Trophoblast cell (in vitro differentiated cells and primary cell): Measurements from ENCODE around the gene TXLNA.

Source experiments
- DNase-seq, 2 donors: peaks; one replicate each; pipeline ENCODE4 v3.0.0-alpha.2; 2016
- H2AFZ ChIP-seq: 2 replicates; pipeline ENCODE4 v1.6.1; 2013; ENCODE audit warnings: low read length, moderate library complexity, mild to moderate bottlenecking; ENCODE audit not compliant: insufficient read depth, poor library complexity
- H2AK5ac ChIP-seq: 2 replicates; pipeline ENCODE4 v1.6.1; 2013; ENCODE audit warnings: mild to moderate bottlenecking, low read length
- H2BK120ac ChIP-seq: 2 replicates; pipeline ENCODE4 v1.6.1; 2013; ENCODE audit warnings: low read length, mild to moderate bottlenecking, moderate library complexity; ENCODE audit not compliant: insufficient read depth, poor library complexity
- H2BK12ac ChIP-seq: 2 replicates; pipeline ENCODE4 v1.6.1; 2013; ENCODE audit warnings: mild to moderate bottlenecking, low read length, moderate library complexity
- H2BK5ac ChIP-seq: 2 replicates; pipeline ENCODE4 v1.6.1; 2013; ENCODE audit warnings: low read length, low read depth, moderate library complexity, mild to moderate bottlenecking; ENCODE audit not compliant: poor library complexity
- H3K14ac ChIP-seq: 2 replicates; pipeline ENCODE4 v1.6.1; 2013; ENCODE audit warnings: mild to moderate bottlenecking, low read length
- H3K18ac ChIP-seq: 2 replicates; pipeline ENCODE4 v1.6.1; 2013; ENCODE audit warnings: mild to moderate bottlenecking, low read length
- H3K23ac ChIP-seq: 2 replicates; pipeline ENCODE4 v1.6.1; 2013; ENCODE audit warnings: low read length
- H3K27ac ChIP-seq: 2 replicates; pipeline ENCODE4 v1.5.1; 2013; ENCODE audit warnings: low read depth, mild to moderate bottlenecking, inconsistent platforms, low read length, moderate library complexity
- H3K27me3 ChIP-seq: 2 replicates; pipeline ENCODE4 v1.6.1; 2013; ENCODE audit warnings: inconsistent platforms, mild to moderate bottlenecking, low read length, moderate library complexity; ENCODE audit not compliant: insufficient read depth
- H3K36me3 ChIP-seq, 2 experiments: 1 replicate in 1 of 2; 2 replicates in 1 of 2; pipeline ENCODE4 v1.6.1; 2013; ENCODE audit warnings: low read length in 2 of 2, mild to moderate bottlenecking in 2 of 2, moderate library complexity in 1 of 2; ENCODE audit not compliant: insufficient read depth in 2 of 2, control insufficient read depth in 1 of 2
- H3K4ac ChIP-seq: 2 replicates; pipeline ENCODE4 v1.6.1; 2013; ENCODE audit warnings: low read depth, mild to moderate bottlenecking, low read length, moderate library complexity
- H3K4me1 ChIP-seq, 2 experiments: 1 replicate in 1 of 2; 2 replicates in 1 of 2; pipeline ENCODE4 v1.6.1; 2013; ENCODE audit warnings: low read length in 2 of 2, mild to moderate bottlenecking in 2 of 2, moderate library complexity in 1 of 2; ENCODE audit not compliant: insufficient read depth in 2 of 2, control insufficient read depth in 1 of 2
- H3K4me2 ChIP-seq: 2 replicates; pipeline ENCODE4 v1.6.1; 2013; ENCODE audit warnings: inconsistent platforms, mild to moderate bottlenecking, low read length, moderate library complexity
- H3K4me3 ChIP-seq: 2 replicates; pipeline ENCODE4 v1.5.1; 2013; ENCODE audit warnings: mild to moderate bottlenecking, low read depth, low read length, inconsistent platforms
- H3K79me1 ChIP-seq: one replicate; pipeline ENCODE4 v1.6.1; 2013; ENCODE audit warnings: low read length
- H3K79me2 ChIP-seq: 2 replicates; pipeline ENCODE4 v1.6.1; 2013; ENCODE audit warnings: low read length, mild to moderate bottlenecking; ENCODE audit not compliant: control insufficient read depth, insufficient read depth, poor library complexity
- H3K9ac ChIP-seq: 2 replicates; pipeline ENCODE4 v1.6.1; 2013; ENCODE audit warnings: mild to moderate bottlenecking, low read length
- H3K9me3 ChIP-seq: 2 replicates; pipeline ENCODE4 v1.6.1; 2013; ENCODE audit warnings: low read depth, mild to moderate bottlenecking, control low read depth, inconsistent platforms, low read length; ENCODE audit not compliant: insufficient read depth
- H4K12ac ChIP-seq: 2 replicates; pipeline ENCODE4 v1.6.1; 2013; ENCODE audit warnings: low read depth, mild to moderate bottlenecking, low read length, moderate library complexity
- H4K8ac ChIP-seq: 2 replicates; pipeline ENCODE4 v1.6.1; 2013; ENCODE audit warnings: low read depth, mild to moderate bottlenecking, low read length, moderate library complexity
- H4K91ac ChIP-seq: one replicate; pipeline ENCODE4 v1.6.1; 2013; ENCODE audit warnings: low read depth, mild to moderate bottlenecking, low read length, moderate library complexity
- WGBS: extraction: QIAGEN DNeasy Blood & Tissue Kit; methylation state at CpG from one replicate; pipeline ENCODE4 v1.1.7; 2013; ENCODE audit warnings: missing lambda C conversion rate; ENCODE audit not compliant: insufficient read length, insufficient coverage; ENCODE audit errors: extremely low coverage; 5-methylcytosine and 5-hydroxymethylcytosine counted together

The TXLNA gene

DNA sequence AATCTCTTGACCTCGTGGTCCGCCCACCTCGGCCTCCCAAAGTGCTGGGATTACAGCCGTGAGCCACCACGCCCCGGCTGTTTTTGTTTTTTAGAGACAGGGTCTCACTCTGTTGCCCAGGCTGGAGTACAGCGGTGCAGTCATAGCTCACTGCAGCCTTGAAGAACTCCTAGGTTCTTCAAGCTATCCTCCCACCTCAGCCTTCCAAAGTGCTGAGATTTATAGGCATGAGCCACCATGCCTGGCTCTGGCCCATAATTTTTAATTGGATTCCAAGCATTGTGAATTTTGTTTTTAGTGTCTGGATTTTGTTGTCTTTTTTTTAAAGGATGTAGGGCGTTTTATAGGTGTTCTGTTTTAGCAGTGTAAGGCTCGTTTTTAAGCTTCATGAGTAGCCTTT, 28.6 kb upstream of the TXLNA start:
- Histone ChIP-seq H4K91ac (no peak overlapping the region), H2BK5ac (no peak overlapping the region), H3K27ac (no peak overlapping the region), H3K23ac (no peak overlapping the region), H2BK120ac (no peak overlapping the region), H4K12ac (no peak overlapping the region), H3K79me2 (no peaks in the 10 kb centered on the region), H3K18ac (no peak overlapping the region), H2AK5ac (no peak overlapping the region), H3K4me3 (no peak overlapping the region), H3K4me2 (no peak overlapping the region), H3K36me3 (peaks cover 10 to 11% of the 10 kb centered on the region in 2 experiments), H3K27me3 (no peaks in the 10 kb centered on the region), H2AFZ (no peak overlapping the region), H3K4ac (no peak overlapping the region), H4K8ac (no peak overlapping the region), H3K79me1 (no peaks in the 10 kb centered on the region), H3K9me3 (peaks cover 3% of the 10 kb centered on the region), H3K9ac (no peak overlapping the region), H3K4me1 (no peaks in the 10 kb centered on the region), H3K14ac (no peak overlapping the region), H2BK12ac (no peak overlapping the region)
- DNase-seq = no peak
- no CpG with 5 or more reads among the region's 9 CpGs for WGBS

DNA sequence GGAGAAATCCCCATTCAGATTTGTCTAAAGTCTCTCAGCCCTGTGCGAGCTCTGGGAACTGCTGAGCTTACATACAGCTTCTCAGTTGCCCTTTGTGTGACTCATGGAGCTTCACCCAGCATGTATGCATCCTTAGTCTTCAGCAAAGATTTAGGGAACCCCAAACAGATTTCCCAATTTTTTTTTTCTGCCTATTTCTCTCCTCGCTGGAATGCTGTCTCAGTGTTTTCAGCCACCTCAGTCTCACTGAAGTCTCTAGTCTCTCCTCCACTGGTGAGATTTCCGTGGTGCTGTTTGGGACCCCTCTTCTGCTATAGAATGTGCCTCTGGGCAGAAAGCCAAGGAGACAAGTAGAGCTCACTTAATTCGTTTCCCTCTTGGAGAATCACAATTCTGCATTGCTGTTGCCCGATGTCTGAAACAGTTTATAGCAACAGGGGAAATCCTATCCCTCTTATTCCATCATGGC, 28.1 kb upstream of the TXLNA start:
- H2AK5ac ChIP-seq = no peak overlapping the region
- H3K18ac ChIP-seq = no peak overlapping the region
- H4K8ac ChIP-seq = no peak overlapping the region
- H4K91ac ChIP-seq = no peak overlapping the region
- H3K4me2 ChIP-seq = no peak overlapping the region
- DNase-seq = no peak
- H3K14ac ChIP-seq = no peak overlapping the region
- WGBS = no CpG with 5 or more reads among the region's 5 CpGs
- peaks cover 13 to 14% of the 10 kb centered on the region in 2 experiments for H3K36me3 ChIP-seq
- H2BK120ac ChIP-seq = no peak overlapping the region
- no peak overlapping the region for H2BK12ac ChIP-seq
- no peak overlapping the region for H3K27ac ChIP-seq
- peaks cover 3% of the 10 kb centered on the region for H3K9me3 ChIP-seq
- H3K4me1 ChIP-seq = no peaks in the 10 kb centered on the region
- H3K79me2 ChIP-seq = no peaks in the 10 kb centered on the region
- no peaks in the 10 kb centered on the region for H3K79me1 ChIP-seq
- no peak overlapping the region for H4K12ac ChIP-seq
- H3K4me3 ChIP-seq = no peak overlapping the region
- H3K9ac ChIP-seq = no peak overlapping the region
- no peak overlapping the region for H2AFZ ChIP-seq
- no peak overlapping the region for H3K4ac ChIP-seq
- H3K27me3 ChIP-seq = no peaks in the 10 kb centered on the region
- no peak overlapping the region for H3K23ac ChIP-seq
- no peak overlapping the region for H2BK5ac ChIP-seq

DNA sequence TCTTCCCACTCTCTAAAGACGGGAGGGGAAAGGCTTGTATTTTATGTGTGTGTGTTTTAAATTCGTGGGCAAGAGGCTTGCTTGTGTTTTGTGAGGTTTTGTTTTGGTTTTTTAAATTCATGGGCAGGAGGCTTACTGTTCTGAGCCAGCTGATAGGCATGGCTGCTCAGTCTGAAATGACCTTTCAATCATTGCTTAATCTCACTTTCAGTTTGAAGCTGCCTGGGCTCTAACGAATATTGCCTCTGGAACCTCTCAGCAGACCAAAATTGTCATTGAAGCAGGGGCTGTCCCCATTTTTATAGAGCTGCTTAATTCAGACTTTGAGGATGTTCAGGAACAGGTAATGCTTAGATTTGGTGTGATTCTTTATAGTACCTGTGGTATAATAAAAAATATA, 20.3 kb upstream of the TXLNA start:
- Histone ChIP-seq H3K4me1 (peaks cover 2 to 3% of the 10 kb centered on the region in 2 experiments), H2AFZ (no peak overlapping the region), H3K36me3 (peaks cover 26 to 53% of the 10 kb centered on the region in 2 experiments), H3K27me3 (no peaks in the 10 kb centered on the region), H3K9me3 (no peaks in the 10 kb centered on the region), H3K79me2 (no peaks in the 10 kb centered on the region), H3K14ac (no peak overlapping the region), H3K23ac (no peak overlapping the region), H3K18ac (no peak overlapping the region), H2BK120ac (no peak overlapping the region), H3K79me1 (no peaks in the 10 kb centered on the region), H2AK5ac (no peak overlapping the region), H3K4me3 (no peak overlapping the region), H3K9ac (no peak overlapping the region), H4K91ac (no peak overlapping the region), H2BK12ac (no peak overlapping the region), H3K4me2 (no peak overlapping the region), H4K8ac (no peak overlapping the region), H3K4ac (no peak overlapping the region), H2BK5ac (no peak overlapping the region), H3K27ac (no peak overlapping the region), H4K12ac (no peak overlapping the region)
- WGBS = no CpG with 5 or more reads among the region's 3 CpGs
- DNase-seq = no peak

DNA sequence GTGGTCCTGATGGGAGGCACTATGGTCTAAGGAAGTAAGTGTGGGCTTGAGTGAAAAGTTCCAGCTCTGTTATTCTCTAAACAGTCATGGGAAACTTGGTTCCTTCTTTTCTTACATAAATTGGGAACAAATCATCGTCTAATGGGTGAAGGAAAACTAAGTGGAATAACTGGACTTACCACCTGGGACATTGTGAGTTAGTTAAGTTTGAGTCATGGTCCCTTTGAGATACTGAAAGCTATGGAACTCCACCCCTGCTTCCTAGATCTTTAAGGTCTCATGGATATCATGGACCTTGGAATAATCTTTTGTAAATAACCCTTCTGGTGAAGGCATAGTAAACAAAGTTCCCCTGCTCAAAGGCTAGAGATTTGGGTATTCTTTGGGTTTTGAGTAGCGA, 16.1 kb upstream of the TXLNA start:
- Histone ChIP-seq H2BK5ac (no peak overlapping the region), H2BK12ac (no peak overlapping the region), H3K23ac (no peak overlapping the region), H3K9me3 (no peaks in the 10 kb centered on the region), H3K79me2 (no peaks in the 10 kb centered on the region), H3K27me3 (no peaks in the 10 kb centered on the region), H3K4me2 (no peak overlapping the region), H3K4ac (no peak overlapping the region), H4K8ac (no peak overlapping the region), H3K18ac (no peak overlapping the region), H3K79me1 (no peaks in the 10 kb centered on the region), H3K27ac (no peak overlapping the region), H3K36me3 (peaks cover 34 to 55% of the 10 kb centered on the region in 2 experiments), H2AK5ac (no peak overlapping the region), H2AFZ (no peak overlapping the region), H4K12ac (no peak overlapping the region), H3K4me3 (no peak overlapping the region), H3K9ac (no peak overlapping the region), H3K4me1 (peaks cover 2 to 3% of the 10 kb centered on the region in 2 experiments), H3K14ac (no peak overlapping the region), H4K91ac (no peak overlapping the region), H2BK120ac (no peak overlapping the region)
- no CpG with 5 or more reads among the region's 2 CpGs for WGBS
- DNase-seq = peak in 1 of 2 donors; percentile 46
